IMR-90 (cell line): ENCODE results near the gene CNPY4. TPM values are rescaled to one million over a fixed set of nuclear protein-coding genes. Genes with fewer than 3 reads are reported as not detected.

Source experiments
- ATAC-seq: fragments of 200-7000 bp; cut with Tn5 transposase; 2 replicates; pipeline ENCODE4 v1.9.1; 2020; ENCODE audit warnings: low read depth, mild to moderate bottlenecking, moderate library complexity
- BruUV-seq: library from RNA; stranded (reverse); fragments of 400-500 nt; replicated peaks from 2 replicates; lab custom pipeline; 2021; lab: Mats Ljungman, UMichigan
- CTCF ChIA-PET: fragments of 300-600 bp; formaldehyde crosslinking; extraction: SDS; loops from one replicate; lab custom pipeline; 2021; ENCODE audit warnings: antibody characterized with exemption; lab: Yijun Ruan, JAX
- POLR2A ChIA-PET: fragments of 300-600 bp; sonication (Branson Sonifier 250); formaldehyde crosslinking; loops from one replicate; lab custom pipeline; 2022; ENCODE audit warnings: antibody characterized with exemption; ENCODE audit not compliant: unreplicated experiment; lab: Charles Lee
- DNase-seq: peaks from one replicate; pipeline ENCODE4 v3.0.0; 2013
- H2AFZ ChIP-seq: replicated peaks from 2 replicates; pipeline ENCODE3; 2013; ENCODE audit warnings: low read length, mild to moderate bottlenecking; ENCODE audit not compliant: poor library complexity
- H2AK5ac ChIP-seq: 2 replicates; pipeline ENCODE4 v1.6.1; 2013; ENCODE audit warnings: low read depth, low read length, inconsistent platforms
- H2AK9ac ChIP-seq: replicated peaks from 2 replicates; pipeline ENCODE3; 2013; ENCODE audit warnings: mild to moderate bottlenecking, low read depth, low read length, moderate library complexity; ENCODE audit not compliant: poor library complexity
- H2BK120ac ChIP-seq: 2 replicates; pipeline ENCODE4 v1.6.1; 2013; ENCODE audit warnings: low read depth, low read length, inconsistent platforms
- H2BK15ac ChIP-seq: 3 replicates; pipeline ENCODE4 v1.6.1; 2013; ENCODE audit warnings: low read depth, low read length, inconsistent platforms
- H2BK20ac ChIP-seq: 2 replicates; pipeline ENCODE4 v1.6.1; 2013; ENCODE audit warnings: low read depth, mild to moderate bottlenecking, inconsistent platforms, low read length, moderate library complexity
- H2BK5ac ChIP-seq: 2 replicates; pipeline ENCODE4 v1.6.1; 2013; ENCODE audit warnings: mild to moderate bottlenecking, low read depth, low read length, inconsistent platforms; ENCODE audit not compliant: poor library complexity, severe bottlenecking
- H3K14ac ChIP-seq: replicated peaks from 2 replicates; pipeline ENCODE4 v1.6.1; 2013; ENCODE audit warnings: low read depth, low read length, inconsistent platforms
- H3K18ac ChIP-seq: 2 replicates; pipeline ENCODE4 v1.6.1; 2013; ENCODE audit warnings: low read depth, low read length, control low read depth
- H3K23ac ChIP-seq: 2 replicates; pipeline ENCODE4 v1.6.1; 2013; ENCODE audit warnings: low read depth, low read length, inconsistent platforms
- H3K27ac ChIP-seq: 2 replicates; pipeline ENCODE4 v1.5.1; 2013; ENCODE audit warnings: mild to moderate bottlenecking, control low read depth, low read length; ENCODE audit not compliant: insufficient read depth
- H3K27me3 ChIP-seq: 2 replicates; pipeline ENCODE4 v1.6.1; 2013; ENCODE audit warnings: low read length; ENCODE audit not compliant: control insufficient read depth, insufficient read depth
- H3K36me3 ChIP-seq: 2 replicates; pipeline ENCODE4 v1.6.1; 2013; ENCODE audit warnings: low read length, mixed read lengths; ENCODE audit not compliant: control insufficient read depth, insufficient read depth
- H3K4ac ChIP-seq: 2 replicates; pipeline ENCODE4 v1.6.1; 2013; ENCODE audit warnings: low read depth, low read length, inconsistent platforms
- H3K4me1 ChIP-seq: 2 replicates; pipeline ENCODE4 v1.6.1; 2013; ENCODE audit warnings: low read length, mixed read lengths; ENCODE audit not compliant: control insufficient read depth, insufficient read depth
- H3K4me2 ChIP-seq: 2 replicates; pipeline ENCODE4 v1.6.1; 2013; ENCODE audit warnings: low read depth, mild to moderate bottlenecking, control low read depth, low read length, moderate library complexity
- H3K4me3 ChIP-seq: 2 replicates; pipeline ENCODE4 v1.5.1; 2013; ENCODE audit warnings: low read depth, mild to moderate bottlenecking, control low read depth, low read length, moderate library complexity; ENCODE audit not compliant: insufficient read depth
- H3K56ac ChIP-seq: 2 replicates; pipeline ENCODE4 v1.6.1; 2013; ENCODE audit warnings: low read length, inconsistent platforms; ENCODE audit not compliant: insufficient read depth; ENCODE audit errors: extremely low read depth
- H3K79me1 ChIP-seq, 2 experiments: 2 replicates each; pipeline ENCODE4 v1.6.1; 2013; ENCODE audit warnings: low read length in 2 of 2, inconsistent platforms in 1 of 2, low read depth in 1 of 2
- H3K9ac ChIP-seq: 2 replicates; pipeline ENCODE4 v1.6.1; 2013; ENCODE audit warnings: low read depth, low read length, control low read depth
- H3K9me1 ChIP-seq: 2 replicates; pipeline ENCODE4 v1.6.1; 2013; ENCODE audit warnings: low read length, inconsistent platforms; ENCODE audit not compliant: insufficient read depth
- H3K9me3 ChIP-seq: 2 replicates; pipeline ENCODE4 v1.6.1; 2013; ENCODE audit warnings: low read length; ENCODE audit not compliant: control insufficient read depth, insufficient read depth
- H4K20me1 ChIP-seq: 2 replicates; pipeline ENCODE4 v1.6.1; 2013; ENCODE audit warnings: low read length, inconsistent platforms; ENCODE audit not compliant: insufficient read depth
- H4K5ac ChIP-seq: 2 replicates; pipeline ENCODE4 v1.6.1; 2013; ENCODE audit warnings: mild to moderate bottlenecking, low read depth, low read length, control low read depth
- H4K8ac ChIP-seq, 2 experiments: 2 replicates each; pipeline ENCODE4 v1.6.1; 2013; ENCODE audit warnings: low read depth in 2 of 2, low read length in 2 of 2, control low read depth in 1 of 2, inconsistent platforms in 1 of 2
- H4K91ac ChIP-seq: 2 replicates; pipeline ENCODE4 v1.6.1; 2013; ENCODE audit warnings: low read depth, low read length, inconsistent platforms; ENCODE audit not compliant: insufficient read depth
- BHLHE40 ChIP-seq: fragments of 150-350 bp; IDR thresholded peaks from 2 replicates; pipeline ENCODE4 v1.6.1; 2016; ENCODE audit warnings: mild to moderate bottlenecking, low read depth, low read length
- CEBPB ChIP-seq: IDR thresholded peaks from 2 replicates; pipeline ENCODE4 v1.6.1; 2012; ENCODE audit warnings: low read depth, low read length, improper control_type of control experiment
- CHD1 ChIP-seq: IDR thresholded peaks from 2 replicates; pipeline ENCODE4 v1.6.1; 2012; ENCODE audit warnings: low read depth, low read length, improper control_type of control experiment
- CTCF ChIP-seq: conservative IDR thresholded peaks from 2 replicates; pipeline ENCODE4 v1.5.1; 2012; ENCODE audit warnings: mild to moderate bottlenecking, low read depth, low read length, improper control_type of control experiment
- ELK1 ChIP-seq: fragments of 150-350 bp; IDR thresholded peaks from 2 replicates; pipeline ENCODE4 v1.6.1; 2016; ENCODE audit warnings: low read depth, mild to moderate bottlenecking, low read length, moderate library complexity, borderline replicate concordance
- FOS ChIP-seq: fragments of 150-350 bp; IDR thresholded peaks from 2 replicates; pipeline ENCODE4 v1.6.1; 2016; ENCODE audit warnings: low read depth, low read length
- MAFK ChIP-seq: IDR thresholded peaks from 2 replicates; pipeline ENCODE4 v1.6.1; 2012; ENCODE audit warnings: low read depth, low read length, improper control_type of control experiment
- MXI1 ChIP-seq: IDR thresholded peaks from 2 replicates; pipeline ENCODE4 v1.6.1; 2012; ENCODE audit warnings: low read depth, mild to moderate bottlenecking, low read length, moderate library complexity, borderline replicate concordance
- NFE2L2 ChIP-seq: fragments of 150-350 bp; IDR thresholded peaks from 2 replicates; pipeline ENCODE4 v1.6.1; 2016; ENCODE audit warnings: low read depth, mild to moderate bottlenecking, low read length
- POLR2A ChIP-seq: IDR thresholded peaks from 2 replicates; pipeline ENCODE4 v1.6.1; 2012; ENCODE audit warnings: mild to moderate bottlenecking, low read depth, low read length
- RAD21 ChIP-seq: IDR thresholded peaks from 2 replicates; pipeline ENCODE4 v1.6.1; 2012; ENCODE audit warnings: low read length, improper control_type of control experiment
- RCOR1 ChIP-seq: IDR thresholded peaks from 2 replicates; pipeline ENCODE4 v1.6.1; 2012; ENCODE audit warnings: mild to moderate bottlenecking, low read length, improper control_type of control experiment; ENCODE audit not compliant: insufficient replicate concordance
- SMC3 ChIP-seq: fragments of 150-350 bp; IDR thresholded peaks from 2 replicates; pipeline ENCODE4 v1.6.1; 2016; ENCODE audit warnings: low read depth, mild to moderate bottlenecking, antibody characterized with exemption, low read length, moderate library complexity
- WGBS, 2 experiments: methylation state at CpG; one replicate each; pipeline versions ENCODE4 v1.1.5 to v1.1.7; 2013; ENCODE audit warnings: missing lambda C conversion rate in 2 of 2; ENCODE audit not compliant: insufficient read length in 1 of 2; ENCODE audit errors: extremely low coverage in 2 of 2; 5-methylcytosine and 5-hydroxymethylcytosine counted together
- dilution Hi-C: fragments of 300-500 bp; cut with HindIII; formaldehyde crosslinking; loops from one replicate; pipeline ENCODE4 v1.14.3; 2018; ENCODE audit warnings: low sequenced_read_pairs; ENCODE audit not compliant: unreplicated experiment
- in situ Hi-C: fragments of 300-500 bp; cut with MboI; formaldehyde crosslinking; loops from 3 replicates; pipeline ENCODE4 v1.14.3; 2019; ENCODE audit warnings: low sequenced_read_pairs, inconsistent platforms, mixed read lengths
- intact Hi-C: fragments of 100-400 bp; cut with micrococcal nuclease; formaldehyde crosslinking; loops from 2 replicates; pipeline ENCODE4 v1.10.0; 2022
- polyA plus RNA-seq, 3 experiments: library from polyadenylated mRNA; depleted of rRNA; stranded (reverse); fragments of >200 nt; gene quantifications; 2 replicates each; pipeline ENCODE4 v1.2.3, GENCODE V29; 2012; ENCODE audit warnings: low replicate concordance in 1 of 3
- total RNA-seq: library from RNA; depleted of rRNA; stranded (reverse); fragments of >200 nt; gene quantifications from 2 replicates; pipeline ENCODE4 v1.2.3, GENCODE V29; 2012

CNPY4 gene
- total and polyA plus RNA-seq, 2 of the 4 experiments (the other 2 are of a cell fraction): 13.3 to 21.9 TPM

GRCh38 chr7:100099452-100099851 lies 20.0 kb upstream of the CNPY4 start:
- Histone ChIP-seq H3K27ac (peak overlapping the region; percentile 24; the same call in 1 of the 2 replicates), H2AFZ (no peak overlapping the region), H2BK120ac (no peak overlapping the region), H3K4me2 (peak overlapping the region; percentile 85), H3K56ac (no peak overlapping the region; the same call in 1 of the 2 replicates), H2BK5ac (no peak overlapping the region), H2AK5ac (peak overlapping the region; percentile 6), H3K4me3 (peak overlapping the region; percentile 54), H4K8ac (peak overlapping the region in 1 of 2 experiments; percentile 19; a peak in 1 of 4 replicates), H4K5ac (no peak overlapping the region), H3K9me1 (peaks cover 5% of the 10 kb centered on the region; the same call in 1 of the 2 replicates), H3K18ac (no peak overlapping the region), H3K4me1 (peaks cover 15% of the 10 kb centered on the region), H3K14ac (peak overlapping the region; percentile 74), H3K36me3 (peaks cover 46% of the 10 kb centered on the region), H3K27me3 (no peaks in the 10 kb centered on the region), H3K79me1 (peaks cover 33 to 70% of the 10 kb centered on the region in 2 experiments), H4K20me1 (peaks cover 7% of the 10 kb centered on the region; the same call in 1 of the 2 replicates), H3K9ac (peak overlapping the region; percentile 75), H2AK9ac (peak overlapping the region; percentile 77), H2BK20ac (no peak overlapping the region), H3K4ac (peak overlapping the region; percentile 72), H4K91ac (0 out of 2 replicates have a peak overlapping the region, but pooled peaks have one; percentile 36), H3K9me3 (no peaks in the 10 kb centered on the region), H3K23ac (peak overlapping the region; percentile 65; the same call in 1 of the 2 replicates), H2BK15ac (no peak overlapping the region)
- DNase-seq: no peak
- no peak for TF ChIP-seq MAFK
- TF ChIP-seq NFE2L2: no peak
- no peak for TF ChIP-seq BHLHE40
- TF ChIP-seq POLR2A: no peak
- TF ChIP-seq ELK1: no peak
- TF ChIP-seq CTCF: no peak
- no peak for TF ChIP-seq SMC3
- TF ChIP-seq MXI1: no peak
- TF ChIP-seq CEBPB: no peak
- no peak for TF ChIP-seq RAD21
- no peak for TF ChIP-seq CHD1
- TF ChIP-seq RCOR1: no peak
- no peak for TF ChIP-seq FOS
- intact Hi-C loops (no loop called here), in situ Hi-C loops (no loop called here), dilution Hi-C loops (no loop called here)
- no peak for ATAC-seq
- CTCF ChIA-PET: no interaction called here
- 77% methylated on average over 12 of the region's 12 CpGs; no CpG with 5 or more reads in 1 of the 2 experiments for WGBS, 2 experiments
- BruUV-seq: no TSS peak
- POLR2A ChIA-PET: no interaction called here
